Hypothalamus (tissue), 51 donors: Measurements from ENCODE around the gene OR52K1.
"Not testable (repeated sequence)": the region's sequence is repeated elsewhere in the genome, so short reads cannot be mapped to it uniquely, and the experiment has no call there.

Experiments
- DNase-seq, 51 donors: peaks; one replicate each; lab custom pipeline; 2025; lab: John Stamatoyannopoulos, UW

OR52K1 gene

GRCh38 chr11:4484310-4484709 is 1.9 kb downstream of the OR52K1 start:
- DNase-seq, result no peak

- not testable (repeated sequence) for DNase-seq
Observed at GRCh38 chr11:4491405-4491804, 9.0 kb downstream of the OR52K1 start.

GRCh38 chr11:4491878-4492606 is 9.6 kb downstream of the OR52K1 start:
- DNase-seq, result no peak

- DNase-seq, result no peak
Observed at GRCh38 chr11:4493480-4493818, 11.0 kb downstream of the OR52K1 start.

GRCh38 chr11:4495487-4495886 is 13.0 kb downstream of the OR52K1 start:
- no peak for DNase-seq

- DNase-seq, result no peak
Observed at GRCh38 chr11:4495986-4496385, 13.5 kb downstream of the OR52K1 start.

GRCh38 chr11:4496557-4497248 is 14.3 kb downstream of the OR52K1 start:
- peak in 1 of 51 donors; percentile 39 for DNase-seq

- no peak for DNase-seq
Observed at GRCh38 chr11:4508886-4509285, 26.4 kb downstream of the OR52K1 start.

GRCh38 chr11:4511282-4512245 is 29.1 kb downstream of the OR52K1 start:
- DNase-seq, result peak in 1 of 51 donors; percentile 31

- no peak for DNase-seq
Observed at GRCh38 chr11:4514196-4514595, 31.8 kb downstream of the OR52K1 start.

- DNase-seq, result no peak
Observed at GRCh38 chr11:4522339-4522738, 39.9 kb downstream of the OR52K1 start.

GRCh38 chr11:4522752-4523151 is 40.3 kb downstream of the OR52K1 start:
- no peak for DNase-seq

GRCh38 chr11:4523666-4524065 is 41.2 kb downstream of the OR52K1 start:
- no peak for DNase-seq

- no peak for DNase-seq
Observed at GRCh38 chr11:4527926-4528325, 45.5 kb downstream of the OR52K1 start.

- not testable (repeated sequence) for DNase-seq
Observed at GRCh38 chr11:4531686-4532085, 49.2 kb downstream of the OR52K1 start.

GRCh38 chr11:4539603-4540219 is 57.3 kb downstream of the OR52K1 start:
- peak in 21 of 51 donors; percentile 1 to 51 (median 14) for DNase-seq

GRCh38 chr11:4541071-4541470 is 58.6 kb downstream of the OR52K1 start:
- no peak for DNase-seq
